K562 (cell line): ENCODE measurements around the gene EPM2A. TPM values are rescaled to one million over a fixed set of nuclear protein-coding genes. Genes with fewer than 3 reads are reported as not detected.
A peak's percentile ranks its signal among the peaks of the same experiment; 100 is the strongest.

Source experiments
- CBX1 ChIP-seq: sonication (generic); IDR thresholded peaks from 2 replicates; pipeline ENCODE4 v1.6.1; 2016; ENCODE audit warnings: antibody characterized with exemption, low read depth, mild to moderate bottlenecking
- HINFP ChIP-seq: fragments of 450-650 bp; conservative IDR thresholded peaks from 2 replicates; pipeline ENCODE4 v1.6.1; 2016; ENCODE audit warnings: missing genetic modification characterization, low read depth, mild to moderate bottlenecking, control low read depth, missing compliant biosample characterization
- MAZ ChIP-seq, 2 experiments: fragments of 450-650 bp in 1 of 2; sonication (generic) in 1 of 2; formaldehyde crosslinking; IDR thresholded peaks in 1 of 2; conservative IDR thresholded peaks in 1 of 2; 2 replicates each; pipeline versions ENCODE4 v1.4.0 to v1.5.0; 2020; ENCODE audit warnings: mild to moderate bottlenecking in 1 of 2, missing genetic modification reagents in 1 of 2
- RERE ChIP-seq: sonication (generic); formaldehyde crosslinking; IDR thresholded peaks from 2 replicates; pipeline ENCODE4 v1.8.0; 2023; ENCODE audit warnings: missing genetic modification reagents, mild to moderate bottlenecking, borderline replicate concordance
- SNRNP70 ChIP-seq: fragments of 200-400 bp; formaldehyde crosslinking; optimal IDR thresholded peaks from 2 replicates; pipeline ENCODE3; 2017; ENCODE audit warnings: low read depth, low read length
- YBX1 ChIP-seq: fragments of 450-650 bp; IDR thresholded peaks from 2 replicates; pipeline ENCODE4 v1.7.1; 2016; ENCODE audit warnings: mild to moderate bottlenecking
- ZNF398 ChIP-seq: fragments of 250-450 bp; sonication (Bioruptor Pico); IDR thresholded peaks from 2 replicates; pipeline ENCODE4 v1.8.0; 2021; ENCODE audit warnings: moderate library complexity, mild to moderate bottlenecking, inconsistent platforms
- ZNF695 ChIP-seq: fragments of 450-650 bp; formaldehyde crosslinking; IDR thresholded peaks from 2 replicates; pipeline ENCODE4 v1.4.0; 2020; ENCODE audit warnings: mild to moderate bottlenecking, moderate library complexity
- ZNF780A ChIP-seq: fragments of 250-450 bp; sonication (Bioruptor Pico); IDR thresholded peaks from 2 replicates; pipeline ENCODE4 v1.5.0; 2021; ENCODE audit warnings: mild to moderate bottlenecking
- polyA plus RNA-seq, 8 experiments: library from polyadenylated mRNA; depleted of rRNA in 4 of 8; stranded (reverse) in 5 of 8; unstranded in 3 of 8; fragments of >200 nt; fragmentation: Nextera tagmentation in 2 of 8; fragmentation: Illumina TruSeq in 1 of 8; extraction: Ambion mirVana in 2 of 8; extraction: Trizol in 1 of 8; gene quantifications; 2 replicates each; pipeline versions ENCODE4 v1.2.1 to v1.2.3, GENCODE V29; 2011 to 2014; ENCODE audit warnings: inconsistent platforms in 1 of 8, missing spikeins in 1 of 8
- total RNA-seq, 7 experiments: library from RNA; depleted of rRNA in 6 of 7; stranded (reverse); fragments of >200 nt in 6 of 7; fragmentation: Illumina TruSeq in 2 of 7; extraction: Trizol in 2 of 7; gene quantifications; 2 replicates each; pipeline versions ENCODE4 v1.2.1 to v1.2.3, GENCODE V29; 2011 to 2021; ENCODE audit warnings: low replicate concordance in 1 of 7
- TF ChIP-seq, protein P1 (sequence below): fragments of 250-450 bp; sonication (Bioruptor Pico); IDR thresholded peaks from 2 replicates; pipeline ENCODE4 v1.4.0; 2020

Gene EPM2A
- total and polyA plus RNA-seq, 9 of the 15 experiments (the other 6 are each of a cell fraction or from before 2014, with no cell fraction given) = 0.35 to 5.3 (median 2.5) TPM

DNA sequence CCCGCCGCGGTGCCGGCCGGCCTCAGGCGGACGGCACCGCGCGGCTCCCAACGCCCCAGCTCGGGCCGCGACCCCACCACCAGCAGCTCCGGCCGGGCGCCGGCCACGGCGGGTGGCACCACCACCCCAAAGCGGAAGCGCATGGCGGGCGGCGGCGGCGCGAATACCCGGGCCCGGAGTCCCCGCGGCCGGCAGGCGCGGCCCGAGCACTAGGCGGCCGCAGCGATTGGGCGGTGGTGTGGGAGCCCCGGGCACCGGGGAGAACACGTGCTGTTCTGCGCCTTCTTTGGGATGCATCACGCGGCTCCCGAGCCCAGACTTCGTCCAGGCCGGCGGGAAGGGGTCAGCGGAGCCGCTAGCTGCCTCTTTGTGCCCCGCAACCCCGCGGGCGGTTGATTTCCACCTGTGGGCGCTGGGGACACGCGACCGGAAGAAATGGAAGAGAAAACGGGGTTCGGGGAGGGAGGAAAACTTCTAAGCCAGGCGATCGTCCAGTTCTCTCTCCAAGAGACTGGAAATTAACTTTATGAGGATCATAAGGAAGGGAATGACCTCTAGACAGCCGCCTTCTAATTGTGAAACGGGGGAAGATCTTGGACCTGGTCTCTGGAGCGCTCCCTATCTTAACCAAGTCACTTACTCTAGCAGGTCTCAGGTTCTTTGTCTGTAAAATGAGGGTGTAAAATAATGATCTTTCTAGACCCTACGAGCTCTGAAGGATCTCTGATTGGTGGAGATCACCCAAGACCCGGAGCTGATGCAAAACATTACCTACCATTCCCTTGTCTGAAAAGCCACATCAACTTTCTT, at the start of gene EPM2A (continued):
- TF ChIP-seq RERE (CRISPR knock-in tag) = no peak
- no peak for TF ChIP-seq ZNF398 (CRISPR knock-in tag)
- TF ChIP-seq HINFP (tag) = no peak
- no peak for TF ChIP-seq ZNF780A (CRISPR knock-in tag)
- TF ChIP-seq YBX1 = no peak
- peak; percentile 35 to 37; a peak in 2 of 4 replicates for TF ChIP-seq MAZ (CRISPR knock-in tag; conservative IDR thresholded peaks at IDR 0.05 in 1 of 2, IDR thresholded peaks at IDR 0.05 in 1 of 2)
- TF ChIP-seq ZNF695 (CRISPR knock-in tag) = no peak
- TF ChIP-seq SNRNP70 = no peak
- TF ChIP-seq, protein P1, sequence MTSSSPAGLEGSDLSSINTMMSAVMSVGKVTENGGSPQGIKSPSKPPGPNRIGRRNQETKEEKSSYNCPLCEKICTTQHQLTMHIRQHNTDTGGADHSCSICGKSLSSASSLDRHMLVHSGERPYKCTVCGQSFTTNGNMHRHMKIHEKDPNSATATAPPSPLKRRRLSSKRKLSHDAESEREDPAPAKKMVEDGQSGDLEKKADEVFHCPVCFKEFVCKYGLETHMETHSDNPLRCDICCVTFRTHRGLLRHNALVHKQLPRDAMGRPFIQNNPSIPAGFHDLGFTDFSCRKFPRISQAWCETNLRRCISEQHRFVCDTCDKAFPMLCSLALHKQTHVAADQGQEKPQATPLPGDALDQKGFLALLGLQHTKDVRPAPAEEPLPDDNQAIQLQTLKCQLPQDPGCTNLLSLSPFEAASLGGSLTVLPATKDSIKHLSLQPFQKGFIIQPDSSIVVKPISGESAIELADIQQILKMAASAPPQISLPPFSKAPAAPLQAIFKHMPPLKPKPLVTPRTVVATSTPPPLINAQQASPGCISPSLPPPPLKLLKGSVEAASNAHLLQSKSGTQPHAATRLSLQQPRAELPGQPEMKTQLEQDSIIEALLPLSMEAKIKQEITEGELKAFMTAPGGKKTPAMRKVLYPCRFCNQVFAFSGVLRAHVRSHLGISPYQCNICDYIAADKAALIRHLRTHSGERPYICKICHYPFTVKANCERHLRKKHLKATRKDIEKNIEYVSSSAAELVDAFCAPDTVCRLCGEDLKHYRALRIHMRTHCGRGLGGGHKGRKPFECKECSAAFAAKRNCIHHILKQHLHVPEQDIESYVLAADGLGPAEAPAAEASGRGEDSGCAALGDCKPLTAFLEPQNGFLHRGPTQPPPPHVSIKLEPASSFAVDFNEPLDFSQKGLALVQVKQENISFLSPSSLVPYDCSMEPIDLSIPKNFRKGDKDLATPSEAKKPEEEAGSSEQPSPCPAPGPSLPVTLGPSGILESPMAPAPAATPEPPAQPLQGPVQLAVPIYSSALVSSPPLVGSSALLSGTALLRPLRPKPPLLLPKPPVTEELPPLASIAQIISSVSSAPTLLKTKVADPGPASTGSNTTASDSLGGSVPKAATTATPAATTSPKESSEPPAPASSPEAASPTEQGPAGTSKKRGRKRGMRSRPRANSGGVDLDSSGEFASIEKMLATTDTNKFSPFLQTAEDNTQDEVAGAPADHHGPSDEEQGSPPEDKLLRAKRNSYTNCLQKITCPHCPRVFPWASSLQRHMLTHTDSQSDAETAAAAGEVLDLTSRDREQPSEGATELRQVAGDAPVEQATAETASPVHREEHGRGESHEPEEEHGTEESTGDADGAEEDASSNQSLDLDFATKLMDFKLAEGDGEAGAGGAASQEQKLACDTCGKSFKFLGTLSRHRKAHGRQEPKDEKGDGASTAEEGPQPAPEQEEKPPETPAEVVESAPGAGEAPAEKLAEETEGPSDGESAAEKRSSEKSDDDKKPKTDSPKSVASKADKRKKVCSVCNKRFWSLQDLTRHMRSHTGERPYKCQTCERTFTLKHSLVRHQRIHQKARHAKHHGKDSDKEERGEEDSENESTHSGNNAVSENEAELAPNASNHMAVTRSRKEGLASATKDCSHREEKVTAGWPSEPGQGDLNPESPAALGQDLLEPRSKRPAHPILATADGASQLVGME (CRISPR knock-in tag) = no peak
- no peak for TF ChIP-seq CBX1
